NCI-H2196 (cell line): ENCODE results near the gene WDR76.
"Not testable (repeated sequence)": the region's sequence is repeated elsewhere in the genome, so short reads cannot be mapped to it uniquely, and the experiment has no call there.

Experiments used
- DNase-seq: peaks from one replicate; lab custom pipeline; 2025; ENCODE audit not compliant: unreplicated experiment; lab: John Stamatoyannopoulos, UW

WDR76 gene

DNA sequence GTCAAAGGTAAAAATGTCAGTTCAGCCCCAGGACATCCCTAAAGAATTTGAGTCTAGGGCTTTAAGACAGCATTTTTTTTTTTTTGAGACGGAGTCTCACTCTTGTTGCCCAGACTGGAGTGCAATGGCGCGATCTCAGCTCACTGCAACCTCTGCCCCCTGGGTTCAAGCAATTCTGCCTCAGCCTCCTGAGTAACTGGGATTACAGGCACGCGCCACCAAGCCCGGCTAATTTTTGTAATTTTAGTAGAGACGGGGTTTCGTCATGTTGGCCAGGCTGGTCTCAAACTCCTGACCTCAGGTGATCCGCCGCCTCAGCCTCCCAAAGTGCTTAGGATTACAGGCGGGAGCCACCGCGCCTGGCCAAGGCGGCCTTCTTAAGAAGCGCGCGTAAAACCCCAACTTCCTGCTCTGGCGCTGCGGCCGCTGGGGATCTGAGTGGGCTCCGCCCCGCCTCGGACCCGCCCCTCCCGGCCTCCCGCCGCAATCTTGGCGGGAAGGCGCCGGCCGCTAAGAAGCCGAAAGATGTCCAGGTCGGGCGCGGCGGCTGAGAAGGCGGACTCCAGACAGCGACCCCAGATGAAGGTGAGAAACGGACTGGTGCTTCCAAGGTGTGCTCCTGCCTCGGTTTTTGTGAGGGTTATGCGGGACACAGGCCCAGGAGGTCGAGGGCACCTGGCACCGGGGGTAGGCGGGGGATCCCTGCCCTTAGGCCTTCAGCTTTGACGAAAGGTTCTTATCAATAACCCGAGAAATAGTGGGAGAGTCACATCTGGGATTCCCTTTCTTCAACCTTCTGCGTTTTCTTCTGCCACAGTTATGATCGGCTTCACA, at the start of gene WDR76:
Gene WDR76, plus strand, starts transcription at position 495 of the 834 bp plus-strand sequence. Its CDS starts 31 bp downstream, at position 526.
- DNase-seq = peak; percentile 78

DNA sequence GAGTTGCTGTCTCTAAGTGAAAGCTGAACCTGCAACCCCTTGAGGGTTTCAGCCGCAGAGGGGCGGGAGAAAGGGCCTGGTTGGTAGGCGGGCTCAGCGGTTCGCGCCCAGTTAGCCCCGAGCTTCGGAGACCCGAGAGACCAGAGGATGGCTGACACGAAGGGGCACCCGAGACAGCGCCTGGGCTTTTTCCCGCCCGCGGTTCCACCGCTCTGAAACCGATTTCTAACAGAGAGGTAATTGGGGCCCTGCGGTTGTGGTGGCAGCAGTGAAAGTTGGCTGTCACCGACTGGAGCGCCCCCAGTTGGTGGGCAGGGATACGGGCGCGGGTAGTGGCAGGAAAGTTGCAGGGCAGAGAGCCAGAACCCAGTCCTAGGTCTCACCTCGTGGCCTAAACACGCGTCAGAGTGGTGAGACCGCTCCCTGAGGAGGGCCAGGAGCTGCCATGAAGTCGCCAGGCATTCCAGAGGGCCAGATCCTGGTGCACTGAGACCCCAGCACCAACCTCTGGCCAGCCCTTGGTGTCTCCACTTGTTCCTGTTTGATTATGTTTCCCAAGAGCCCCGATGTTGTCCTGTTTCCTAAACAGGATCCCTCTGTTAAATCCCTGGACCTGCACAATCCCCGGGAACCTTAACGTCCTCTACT, 49.4 kb upstream of the WDR76 start:
- DNase-seq = peak; percentile 76

DNA sequence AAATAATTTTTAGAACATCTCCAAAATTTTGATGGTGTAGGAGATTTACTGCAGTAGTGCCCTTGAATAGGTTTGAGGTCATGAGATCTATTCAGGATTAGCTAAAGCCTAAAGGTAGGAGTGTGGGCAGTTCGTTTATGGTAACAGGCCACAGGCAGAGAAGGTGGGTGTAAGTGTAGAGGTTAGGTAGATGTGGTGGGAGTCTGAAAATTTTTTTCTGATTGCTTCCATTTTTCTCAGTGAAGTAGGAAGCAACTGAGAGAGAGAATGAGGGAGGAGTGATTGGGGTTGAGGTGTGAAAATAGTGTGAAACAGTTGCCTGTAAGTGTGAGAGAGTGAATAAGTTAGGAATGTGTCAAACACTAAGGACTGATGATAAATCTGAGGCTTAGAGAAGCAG, 47.8 kb upstream of the WDR76 start:
- DNase-seq = no peak

DNA sequence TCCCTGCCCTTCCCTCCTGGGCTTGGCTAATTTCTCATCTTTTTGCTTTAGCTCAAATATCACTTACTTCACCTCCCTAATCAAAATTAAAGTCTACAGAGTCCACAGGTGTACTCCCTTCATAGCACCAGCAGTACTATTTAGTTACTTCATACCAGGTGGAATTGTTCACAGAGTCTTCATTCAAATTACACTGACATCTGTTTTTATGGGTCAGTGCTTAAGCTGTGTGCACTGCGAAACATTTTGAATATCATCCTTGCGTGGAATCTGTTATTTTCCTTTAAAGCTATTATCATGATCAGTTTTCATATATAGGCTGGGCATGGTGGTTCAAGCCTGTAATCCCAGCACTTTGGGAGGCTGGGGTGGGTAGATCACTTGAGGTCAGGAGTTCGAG, 37.4 kb upstream of the WDR76 start:
- DNase-seq = no peak

DNA sequence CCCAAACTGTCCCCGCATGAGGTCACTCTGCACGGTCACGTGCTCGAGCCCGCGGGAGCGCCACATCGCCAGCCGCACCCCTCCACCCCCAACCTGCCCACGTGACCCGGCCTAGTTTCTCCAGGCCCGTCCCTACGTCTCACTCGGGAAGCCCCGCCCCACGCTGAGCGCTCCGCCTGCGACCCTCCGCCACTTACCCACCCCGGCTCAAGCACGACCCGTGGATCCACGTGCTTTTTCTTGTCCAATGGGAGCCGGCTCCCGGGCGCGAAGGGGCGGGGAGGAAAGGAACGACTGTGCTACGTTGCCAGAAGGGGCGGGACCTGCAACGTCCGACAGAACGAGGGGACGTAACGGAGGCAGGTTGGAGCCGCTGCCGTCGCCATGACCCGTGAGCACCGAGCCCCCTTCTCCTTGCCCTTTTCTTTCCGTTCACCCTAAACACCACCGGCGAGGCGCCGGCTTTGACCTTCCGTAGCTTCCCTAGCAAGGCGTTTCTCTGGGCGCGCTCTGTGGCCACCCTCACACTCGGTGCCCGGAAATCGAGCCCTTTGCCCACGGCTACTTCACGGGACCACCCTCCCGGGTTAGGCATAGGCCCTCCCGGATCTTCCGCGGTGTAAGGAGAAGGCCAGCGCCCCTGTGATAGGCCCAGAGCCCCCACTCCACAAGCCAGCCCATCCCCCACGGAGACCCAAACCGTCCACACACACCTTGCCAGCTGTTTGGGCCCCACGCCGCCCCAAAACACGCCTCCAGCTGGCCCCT, 34.6 kb upstream of the WDR76 start, which contains the start of gene SERF2:
Gene SERF2, plus strand, starts transcription at position 328 of the 768 bp plus-strand sequence. Its CDS starts 57 bp downstream, at position 385.
- peak; percentile 94 for DNase-seq

DNA sequence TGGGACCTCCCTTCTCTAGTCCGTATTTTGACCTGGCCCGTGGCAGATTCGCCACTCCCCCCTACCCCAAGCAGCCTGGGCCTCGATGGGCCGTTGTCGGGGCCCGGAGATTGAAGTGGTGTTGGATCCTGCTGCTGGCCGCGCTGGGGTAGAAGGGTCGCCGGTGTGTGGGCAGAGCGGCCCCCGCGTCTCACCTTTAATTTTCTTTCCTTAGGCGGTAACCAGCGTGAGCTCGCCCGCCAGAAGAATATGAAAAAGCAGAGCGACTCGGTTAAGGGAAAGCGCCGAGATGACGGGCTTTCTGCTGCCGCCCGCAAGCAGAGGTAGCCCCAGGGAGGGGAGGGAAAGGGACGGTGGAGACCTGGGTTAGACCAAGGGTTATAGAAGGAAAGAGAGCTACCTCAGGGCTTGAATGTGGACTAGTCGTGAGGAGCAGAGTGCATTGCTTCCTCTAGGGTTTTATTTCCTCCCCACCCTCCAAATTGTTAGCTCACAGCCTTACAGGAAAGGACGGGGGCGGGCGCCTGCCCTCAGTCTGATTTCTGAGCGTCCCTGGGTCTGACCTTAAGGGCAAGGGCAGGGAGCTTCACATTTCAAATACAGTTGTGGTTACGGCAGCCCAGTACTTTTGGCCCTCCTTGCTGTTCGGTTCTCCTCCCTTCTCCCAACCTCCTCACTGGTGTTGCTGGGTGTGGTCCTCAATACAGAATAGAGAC, 33.9 kb upstream of the WDR76 start:
- DNase-seq = no peak

DNA sequence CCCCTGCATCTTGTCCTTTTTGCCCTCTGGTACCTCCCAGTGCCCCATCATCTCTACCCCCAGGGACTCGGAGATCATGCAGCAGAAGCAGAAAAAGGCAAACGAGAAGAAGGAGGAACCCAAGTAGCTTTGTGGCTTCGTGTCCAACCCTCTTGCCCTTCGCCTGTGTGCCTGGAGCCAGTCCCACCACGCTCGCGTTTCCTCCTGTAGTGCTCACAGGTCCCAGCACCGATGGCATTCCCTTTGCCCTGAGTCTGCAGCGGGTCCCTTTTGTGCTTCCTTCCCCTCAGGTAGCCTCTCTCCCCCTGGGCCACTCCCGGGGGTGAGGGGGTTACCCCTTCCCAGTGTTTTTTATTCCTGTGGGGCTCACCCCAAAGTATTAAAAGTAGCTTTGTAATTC, 33.2 kb upstream of the WDR76 start:
- DNase-seq = no peak

DNA sequence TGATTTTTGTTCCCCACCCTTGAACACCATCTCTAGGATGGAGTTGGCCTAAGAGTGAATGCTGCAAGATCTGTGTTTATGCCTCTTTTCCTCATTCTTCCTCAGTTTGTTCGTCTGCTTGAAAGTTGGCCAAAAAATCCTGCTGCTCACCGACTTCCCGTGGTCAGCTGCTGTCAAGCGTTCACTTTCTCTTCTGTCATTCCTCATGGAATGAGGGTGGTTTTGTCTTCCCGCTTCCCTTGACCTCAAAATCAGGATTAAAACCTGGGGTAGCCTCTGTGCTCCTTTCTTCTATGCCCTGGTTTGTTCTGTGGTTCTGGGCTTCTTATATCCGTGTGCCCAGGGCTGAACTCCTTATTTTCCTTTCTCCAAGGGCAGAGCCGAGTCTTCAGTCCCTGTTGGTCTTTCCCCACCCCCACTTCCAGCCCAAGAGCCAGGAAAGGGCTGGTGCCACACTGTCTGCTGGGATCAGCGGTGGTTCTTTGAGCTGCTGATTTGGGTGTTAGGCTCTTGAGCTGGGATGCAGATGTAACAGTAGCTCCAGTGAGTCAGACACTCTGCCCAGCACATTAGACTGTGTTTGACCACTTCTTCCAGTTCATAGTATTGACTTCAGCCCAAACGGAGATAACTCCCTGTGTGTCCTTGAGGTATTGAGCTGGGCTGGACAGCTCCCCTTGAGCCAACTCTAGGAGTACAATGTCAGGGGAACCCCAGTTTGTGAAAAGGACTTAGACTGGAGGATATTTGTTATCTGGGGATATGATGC, 32.3 kb upstream of the WDR76 start:
- peak; percentile 34 for DNase-seq

DNA sequence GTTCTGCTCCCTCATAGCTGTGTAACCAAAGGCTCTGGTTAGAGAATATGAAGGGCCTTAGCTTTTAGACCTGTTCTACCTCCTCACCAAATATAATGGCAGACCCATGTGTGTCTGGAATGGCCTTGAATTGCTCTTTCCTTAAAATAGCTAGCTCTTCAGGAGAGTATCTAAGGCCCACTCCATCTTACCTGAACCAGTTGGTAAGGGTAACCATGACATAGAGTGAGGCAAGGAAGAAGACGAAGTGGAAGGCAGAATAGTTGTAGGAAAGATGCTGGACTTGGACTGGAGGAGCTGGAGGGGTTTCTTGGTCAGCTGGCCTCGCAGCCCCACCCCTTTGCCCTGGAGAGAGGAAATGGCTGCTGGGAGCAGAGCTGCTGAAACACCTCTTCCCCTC, 31.6 kb upstream of the WDR76 start:
- DNase-seq = no peak

DNA sequence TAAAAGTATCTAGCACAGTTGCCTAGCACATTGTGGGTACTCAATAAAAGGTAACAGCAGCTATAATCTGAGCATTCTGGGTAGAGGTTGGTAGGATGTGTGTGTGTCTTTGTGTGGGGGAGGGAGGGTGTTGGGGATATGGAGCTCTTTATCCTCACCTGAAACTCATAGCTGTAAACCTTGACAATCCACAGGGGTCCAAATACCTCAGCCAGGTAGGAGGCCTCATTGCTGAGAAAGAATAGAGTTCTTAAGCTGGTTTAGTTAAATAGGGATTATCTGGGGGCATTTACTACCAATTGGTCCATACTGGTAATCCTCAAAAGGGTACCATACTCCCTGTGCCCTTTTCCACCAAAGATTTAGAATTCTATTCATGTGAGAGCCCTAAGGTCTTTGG, 30.8 kb upstream of the WDR76 start:
- DNase-seq = no peak

DNA sequence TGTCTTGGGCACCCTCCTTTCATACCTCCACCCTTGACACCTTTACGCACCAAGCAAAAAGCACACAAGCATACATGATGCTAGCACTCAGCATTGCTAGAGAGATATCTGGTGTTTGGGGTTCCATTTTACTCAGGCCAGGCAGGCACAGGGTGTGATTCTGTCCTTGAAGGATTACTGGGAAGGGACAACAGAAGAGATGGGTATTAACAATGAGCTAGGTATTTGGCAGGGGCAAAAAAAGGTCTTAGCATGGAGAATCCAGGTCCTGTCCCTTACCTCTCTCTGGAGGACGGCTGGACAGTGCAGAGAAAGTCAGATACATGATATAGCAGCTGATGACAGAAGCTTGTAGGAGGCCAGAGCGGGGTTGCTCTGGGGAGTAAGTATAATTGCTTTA, 30.2 kb upstream of the WDR76 start:
- DNase-seq = no peak

DNA sequence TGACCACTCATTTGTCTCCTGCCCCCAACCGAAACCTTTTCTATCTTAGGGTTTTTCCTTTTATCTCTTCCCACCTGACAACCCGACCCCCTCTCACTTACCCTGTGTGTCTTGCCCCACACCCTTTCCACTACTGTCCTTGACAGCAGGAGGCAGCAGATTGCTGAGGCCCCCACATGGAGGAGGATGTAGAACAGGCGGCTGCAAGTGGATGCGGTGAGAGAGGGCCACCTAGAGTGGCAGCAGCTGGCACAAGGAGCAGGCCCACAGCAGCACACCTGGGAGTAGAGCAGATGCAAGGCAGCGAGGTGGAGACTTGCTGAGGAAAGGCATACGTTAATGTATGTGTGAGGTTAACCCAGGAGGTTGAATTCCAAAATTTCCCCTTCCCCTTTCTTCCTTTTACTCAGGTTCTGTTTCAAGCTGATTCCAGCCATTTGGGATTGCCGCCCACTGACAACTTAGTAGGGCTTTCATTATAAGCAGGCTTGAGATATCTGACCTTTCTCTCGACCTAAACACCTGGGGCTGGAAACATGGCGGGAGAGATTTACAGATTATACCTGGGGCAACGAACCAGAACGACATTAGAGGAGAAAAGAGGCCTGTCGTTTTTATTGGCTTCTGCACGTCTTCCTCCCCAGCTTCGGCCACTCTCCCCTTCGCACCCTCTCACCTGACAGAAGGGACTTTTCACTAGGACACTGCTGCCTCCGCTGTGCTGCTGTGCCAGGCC, 27.4 kb upstream of the WDR76 start:
- peak; percentile 25 for DNase-seq

DNA sequence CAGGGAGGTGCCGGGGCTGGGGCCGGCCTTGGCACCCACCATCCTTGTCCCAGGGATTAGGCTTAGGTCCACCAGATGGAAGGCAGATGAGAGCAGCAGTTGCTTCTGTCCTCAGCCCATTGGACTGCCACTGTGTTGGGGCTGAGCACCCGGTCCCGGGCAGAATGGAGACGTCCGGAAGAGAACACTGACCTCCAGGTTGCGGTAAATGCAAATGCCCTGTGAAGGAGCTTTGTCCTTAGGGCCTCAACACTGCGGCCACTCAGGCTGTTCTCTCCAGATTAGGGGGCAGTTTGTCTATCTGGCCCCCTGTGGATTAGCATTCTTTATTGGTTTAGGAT, 26.9 kb upstream of the WDR76 start, which contains the start of gene SERINC4:
Gene SERINC4, minus strand, starts transcription at position 276 of the 341 bp plus-strand sequence. Its CDS starts 234 bp downstream, at position 42.
- no peak for DNase-seq

DNA sequence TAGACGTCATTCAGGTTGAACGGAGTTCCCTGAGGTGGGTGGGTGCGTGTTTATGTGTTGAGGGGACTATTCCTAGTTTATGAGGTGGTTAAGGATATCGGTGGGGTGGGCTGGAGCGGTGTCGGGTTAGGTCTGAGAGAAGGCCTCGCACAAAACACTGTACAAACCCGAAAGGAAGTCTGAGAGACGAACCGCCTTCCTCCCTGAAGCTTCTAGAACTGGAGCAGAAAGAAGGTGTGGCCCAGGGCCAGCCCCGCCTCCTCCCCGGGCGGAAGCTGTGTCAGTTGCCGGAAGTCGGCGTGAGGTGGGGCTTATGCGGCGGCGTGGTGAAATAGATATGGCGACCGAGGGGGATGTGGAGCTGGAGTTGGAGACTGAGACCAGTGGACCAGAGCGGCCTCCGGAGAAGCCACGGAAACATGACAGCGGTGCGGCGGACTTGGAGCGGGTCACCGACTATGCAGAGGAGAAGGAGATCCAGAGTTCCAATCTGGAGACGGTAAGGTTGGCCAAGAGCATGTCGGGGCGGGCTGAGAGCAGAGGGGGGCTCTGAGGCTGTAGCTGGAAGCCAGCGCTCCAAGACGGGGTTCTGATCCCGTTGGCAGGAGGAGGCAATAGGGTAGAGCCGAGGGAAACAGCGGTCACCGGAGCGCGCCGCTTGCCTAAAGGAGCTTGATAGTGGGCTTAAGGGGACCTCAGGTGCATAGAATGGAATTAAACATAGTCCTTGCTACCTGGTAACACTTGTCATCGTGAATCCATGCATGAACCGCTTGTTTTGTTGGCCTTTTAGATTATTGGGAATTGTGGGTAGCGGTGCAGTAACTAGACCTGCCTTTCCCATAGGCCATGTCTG, 26.3 kb upstream of the WDR76 start, which contains the start of gene HYPK:
Gene HYPK, plus strand, starts transcription at position 314 of the 856 bp plus-strand sequence. Its CDS starts 24 bp downstream, at position 338.
- peak; percentile 73 for DNase-seq

DNA sequence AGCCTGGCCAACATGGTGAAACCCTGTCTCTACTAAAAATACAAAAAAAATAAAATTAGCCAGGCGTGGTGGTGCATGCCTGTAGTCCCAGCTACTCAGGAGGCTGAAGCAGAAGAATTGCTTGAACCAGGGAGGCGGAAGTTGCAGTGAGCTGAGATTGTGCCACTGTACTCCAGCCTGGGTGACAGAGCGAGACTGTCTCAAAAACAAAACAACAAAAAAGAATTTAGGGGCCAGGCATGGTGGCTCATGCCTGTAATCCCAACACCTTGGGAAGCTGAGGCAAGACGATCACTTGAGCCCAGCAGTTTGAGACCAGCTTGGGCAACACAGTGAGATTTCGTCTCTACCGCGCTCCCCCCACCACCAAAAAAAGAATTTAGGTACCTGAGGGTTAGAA, 24.1 kb upstream of the WDR76 start:
- not testable (repeated sequence) for DNase-seq

DNA sequence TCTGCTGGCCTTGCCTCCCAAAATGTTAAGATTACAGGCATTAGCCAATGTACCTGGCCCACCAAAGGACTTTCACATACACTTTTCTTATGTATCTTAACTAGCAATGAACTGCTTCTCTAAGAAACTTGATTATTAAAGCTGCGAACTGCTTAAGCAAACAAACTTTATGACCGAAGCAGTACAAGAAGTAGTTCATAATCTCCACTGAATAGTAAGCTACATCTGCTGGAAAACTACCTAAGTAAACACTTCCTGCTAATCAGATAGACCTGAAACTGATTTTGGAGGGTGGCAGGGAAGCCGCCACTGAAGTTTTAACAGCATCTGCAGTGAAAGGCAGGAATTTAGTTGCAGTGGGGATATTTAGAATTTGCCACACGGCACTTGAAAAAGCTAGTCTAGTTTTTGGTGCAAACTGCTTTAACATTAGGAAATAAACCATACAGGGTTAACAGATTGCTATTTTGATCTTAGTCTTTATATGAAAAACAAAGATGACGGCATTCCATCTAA, 18.3 kb upstream of the WDR76 start:
- DNase-seq = no peak

DNA sequence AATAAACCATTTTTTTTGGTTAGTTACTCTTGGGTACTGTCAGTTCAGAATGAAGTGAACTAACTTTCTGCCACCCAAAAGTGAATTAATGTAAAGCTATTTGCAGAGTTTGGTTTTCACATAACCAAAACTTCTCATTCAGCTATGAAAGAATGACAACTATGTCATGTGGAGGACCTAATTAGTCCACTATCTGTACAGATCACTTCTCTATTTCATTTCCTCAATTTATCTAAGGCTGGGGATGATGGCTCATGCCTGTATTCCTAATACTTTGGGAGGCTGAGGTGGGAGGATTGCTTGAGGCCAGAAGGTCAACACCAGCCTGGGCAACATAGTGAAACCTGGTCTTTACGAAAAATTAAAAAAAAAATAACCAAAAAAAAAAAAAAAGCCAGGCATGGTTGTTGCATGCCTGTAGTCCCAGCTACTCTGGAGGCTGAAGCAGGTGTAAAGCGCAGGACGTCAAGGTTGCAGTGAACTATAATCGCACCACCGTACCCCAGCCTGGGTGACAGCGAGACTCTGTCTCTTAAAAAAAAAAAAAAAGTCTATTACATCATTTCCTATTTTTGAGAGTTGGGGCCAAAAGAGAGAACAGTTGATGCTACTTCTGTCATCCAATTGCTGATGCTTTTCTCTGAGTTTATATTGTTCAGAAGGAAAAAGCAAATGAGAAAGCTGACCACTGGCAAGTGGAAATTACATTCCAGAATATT, 17.7 kb upstream of the WDR76 start:
- no peak for DNase-seq

DNA sequence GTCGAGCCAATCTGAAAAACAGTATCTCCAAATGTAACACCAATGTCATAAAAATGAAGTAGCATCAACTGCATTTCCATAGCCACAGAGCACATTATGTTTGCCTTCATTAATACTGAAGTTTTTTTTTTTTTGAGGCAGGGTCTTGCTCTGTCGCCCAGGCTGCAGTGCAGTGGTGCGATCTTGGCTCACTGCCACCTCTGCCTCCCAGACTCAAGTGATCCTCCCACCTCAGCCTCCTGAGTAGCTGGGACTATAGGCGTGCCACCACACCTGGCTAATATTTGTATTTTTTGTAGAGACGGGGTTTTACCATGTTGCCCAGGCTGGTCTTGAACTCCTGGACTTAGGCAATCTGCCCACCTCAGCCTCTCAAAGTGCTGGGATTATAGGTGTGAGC, 11.7 kb upstream of the WDR76 start:
- not testable (repeated sequence) for DNase-seq
